IMR-90 (cell line): ENCODE results near the gene PHF19. TPM values are rescaled to one million over a fixed set of nuclear protein-coding genes. Genes with fewer than 3 reads are reported as not detected.

ENCODE experiments used
- ATAC-seq: fragments of 200-7000 bp; cut with Tn5 transposase; 2 replicates; pipeline ENCODE4 v1.9.1; 2020; ENCODE audit warnings: low read depth, mild to moderate bottlenecking, moderate library complexity
- BruUV-seq: library from RNA; stranded (reverse); fragments of 400-500 nt; replicated peaks from 2 replicates; lab custom pipeline; 2021; lab: Mats Ljungman, UMichigan
- CTCF ChIA-PET: fragments of 300-600 bp; formaldehyde crosslinking; extraction: SDS; loops from one replicate; lab custom pipeline; 2021; ENCODE audit warnings: antibody characterized with exemption; lab: Yijun Ruan, JAX
- POLR2A ChIA-PET: fragments of 300-600 bp; sonication (Branson Sonifier 250); formaldehyde crosslinking; loops from one replicate; lab custom pipeline; 2022; ENCODE audit warnings: antibody characterized with exemption; ENCODE audit not compliant: unreplicated experiment; lab: Charles Lee
- DNase-seq: peaks from one replicate; pipeline ENCODE4 v3.0.0; 2013
- H2AFZ ChIP-seq: replicated peaks from 2 replicates; pipeline ENCODE3; 2013; ENCODE audit warnings: low read length, mild to moderate bottlenecking; ENCODE audit not compliant: poor library complexity
- H2AK5ac ChIP-seq: 2 replicates; pipeline ENCODE4 v1.6.1; 2013; ENCODE audit warnings: low read depth, low read length, inconsistent platforms
- H2AK9ac ChIP-seq: replicated peaks from 2 replicates; pipeline ENCODE3; 2013; ENCODE audit warnings: mild to moderate bottlenecking, low read depth, low read length, moderate library complexity; ENCODE audit not compliant: poor library complexity
- H2BK120ac ChIP-seq: 2 replicates; pipeline ENCODE4 v1.6.1; 2013; ENCODE audit warnings: low read depth, low read length, inconsistent platforms
- H2BK15ac ChIP-seq: 3 replicates; pipeline ENCODE4 v1.6.1; 2013; ENCODE audit warnings: low read depth, low read length, inconsistent platforms
- H2BK20ac ChIP-seq: 2 replicates; pipeline ENCODE4 v1.6.1; 2013; ENCODE audit warnings: low read depth, mild to moderate bottlenecking, inconsistent platforms, low read length, moderate library complexity
- H2BK5ac ChIP-seq: 2 replicates; pipeline ENCODE4 v1.6.1; 2013; ENCODE audit warnings: mild to moderate bottlenecking, low read depth, low read length, inconsistent platforms; ENCODE audit not compliant: poor library complexity, severe bottlenecking
- H3K14ac ChIP-seq: replicated peaks from 2 replicates; pipeline ENCODE4 v1.6.1; 2013; ENCODE audit warnings: low read depth, low read length, inconsistent platforms
- H3K18ac ChIP-seq: 2 replicates; pipeline ENCODE4 v1.6.1; 2013; ENCODE audit warnings: low read depth, low read length, control low read depth
- H3K23ac ChIP-seq: 2 replicates; pipeline ENCODE4 v1.6.1; 2013; ENCODE audit warnings: low read depth, low read length, inconsistent platforms
- H3K27ac ChIP-seq: 2 replicates; pipeline ENCODE4 v1.5.1; 2013; ENCODE audit warnings: mild to moderate bottlenecking, control low read depth, low read length; ENCODE audit not compliant: insufficient read depth
- H3K27me3 ChIP-seq: 2 replicates; pipeline ENCODE4 v1.6.1; 2013; ENCODE audit warnings: low read length; ENCODE audit not compliant: control insufficient read depth, insufficient read depth
- H3K36me3 ChIP-seq: 2 replicates; pipeline ENCODE4 v1.6.1; 2013; ENCODE audit warnings: low read length, mixed read lengths; ENCODE audit not compliant: control insufficient read depth, insufficient read depth
- H3K4ac ChIP-seq: 2 replicates; pipeline ENCODE4 v1.6.1; 2013; ENCODE audit warnings: low read depth, low read length, inconsistent platforms
- H3K4me1 ChIP-seq: 2 replicates; pipeline ENCODE4 v1.6.1; 2013; ENCODE audit warnings: low read length, mixed read lengths; ENCODE audit not compliant: control insufficient read depth, insufficient read depth
- H3K4me2 ChIP-seq: 2 replicates; pipeline ENCODE4 v1.6.1; 2013; ENCODE audit warnings: low read depth, mild to moderate bottlenecking, control low read depth, low read length, moderate library complexity
- H3K4me3 ChIP-seq: 2 replicates; pipeline ENCODE4 v1.5.1; 2013; ENCODE audit warnings: low read depth, mild to moderate bottlenecking, control low read depth, low read length, moderate library complexity; ENCODE audit not compliant: insufficient read depth
- H3K56ac ChIP-seq: 2 replicates; pipeline ENCODE4 v1.6.1; 2013; ENCODE audit warnings: low read length, inconsistent platforms; ENCODE audit not compliant: insufficient read depth; ENCODE audit errors: extremely low read depth
- H3K79me1 ChIP-seq, 2 experiments: 2 replicates each; pipeline ENCODE4 v1.6.1; 2013; ENCODE audit warnings: low read length in 2 of 2, inconsistent platforms in 1 of 2, low read depth in 1 of 2
- H3K9ac ChIP-seq: 2 replicates; pipeline ENCODE4 v1.6.1; 2013; ENCODE audit warnings: low read depth, low read length, control low read depth
- H3K9me1 ChIP-seq: 2 replicates; pipeline ENCODE4 v1.6.1; 2013; ENCODE audit warnings: low read length, inconsistent platforms; ENCODE audit not compliant: insufficient read depth
- H3K9me3 ChIP-seq: 2 replicates; pipeline ENCODE4 v1.6.1; 2013; ENCODE audit warnings: low read length; ENCODE audit not compliant: control insufficient read depth, insufficient read depth
- H4K20me1 ChIP-seq: 2 replicates; pipeline ENCODE4 v1.6.1; 2013; ENCODE audit warnings: low read length, inconsistent platforms; ENCODE audit not compliant: insufficient read depth
- H4K5ac ChIP-seq: 2 replicates; pipeline ENCODE4 v1.6.1; 2013; ENCODE audit warnings: mild to moderate bottlenecking, low read depth, low read length, control low read depth
- H4K8ac ChIP-seq, 2 experiments: 2 replicates each; pipeline ENCODE4 v1.6.1; 2013; ENCODE audit warnings: low read depth in 2 of 2, low read length in 2 of 2, control low read depth in 1 of 2, inconsistent platforms in 1 of 2
- H4K91ac ChIP-seq: 2 replicates; pipeline ENCODE4 v1.6.1; 2013; ENCODE audit warnings: low read depth, low read length, inconsistent platforms; ENCODE audit not compliant: insufficient read depth
- BHLHE40 ChIP-seq: fragments of 150-350 bp; IDR thresholded peaks from 2 replicates; pipeline ENCODE4 v1.6.1; 2016; ENCODE audit warnings: mild to moderate bottlenecking, low read depth, low read length
- CEBPB ChIP-seq: IDR thresholded peaks from 2 replicates; pipeline ENCODE4 v1.6.1; 2012; ENCODE audit warnings: low read depth, low read length, improper control_type of control experiment
- CHD1 ChIP-seq: IDR thresholded peaks from 2 replicates; pipeline ENCODE4 v1.6.1; 2012; ENCODE audit warnings: low read depth, low read length, improper control_type of control experiment
- MAFK ChIP-seq: IDR thresholded peaks from 2 replicates; pipeline ENCODE4 v1.6.1; 2012; ENCODE audit warnings: low read depth, low read length, improper control_type of control experiment
- MAZ ChIP-seq: IDR thresholded peaks from 2 replicates; pipeline ENCODE4 v1.6.1; 2012; ENCODE audit warnings: low read depth, mild to moderate bottlenecking, low read length, improper control_type of control experiment, moderate library complexity, borderline replicate concordance
- RAD21 ChIP-seq: IDR thresholded peaks from 2 replicates; pipeline ENCODE4 v1.6.1; 2012; ENCODE audit warnings: low read length, improper control_type of control experiment
- SMC3 ChIP-seq: fragments of 150-350 bp; IDR thresholded peaks from 2 replicates; pipeline ENCODE4 v1.6.1; 2016; ENCODE audit warnings: low read depth, mild to moderate bottlenecking, antibody characterized with exemption, low read length, moderate library complexity
- WGBS, 2 experiments: methylation state at CpG; one replicate each; pipeline versions ENCODE4 v1.1.5 to v1.1.7; 2013; ENCODE audit warnings: missing lambda C conversion rate in 2 of 2; ENCODE audit not compliant: insufficient read length in 1 of 2; ENCODE audit errors: extremely low coverage in 2 of 2; 5-methylcytosine and 5-hydroxymethylcytosine counted together
- dilution Hi-C: fragments of 300-500 bp; cut with HindIII; formaldehyde crosslinking; loops from one replicate; pipeline ENCODE4 v1.14.3; 2018; ENCODE audit warnings: low sequenced_read_pairs; ENCODE audit not compliant: unreplicated experiment
- in situ Hi-C: fragments of 300-500 bp; cut with MboI; formaldehyde crosslinking; loops from 3 replicates; pipeline ENCODE4 v1.14.3; 2019; ENCODE audit warnings: low sequenced_read_pairs, inconsistent platforms, mixed read lengths
- intact Hi-C: fragments of 100-400 bp; cut with micrococcal nuclease; formaldehyde crosslinking; loops from 2 replicates; pipeline ENCODE4 v1.10.0; 2022
- polyA plus RNA-seq, 3 experiments: library from polyadenylated mRNA; depleted of rRNA; stranded (reverse); fragments of >200 nt; gene quantifications; 2 replicates each; pipeline ENCODE4 v1.2.3, GENCODE V29; 2012; ENCODE audit warnings: low replicate concordance in 1 of 3
- total RNA-seq: library from RNA; depleted of rRNA; stranded (reverse); fragments of >200 nt; gene quantifications from 2 replicates; pipeline ENCODE4 v1.2.3, GENCODE V29; 2012
- TF ChIP-seq, protein P1 (sequence below): fragments of 150-350 bp; IDR thresholded peaks from 2 replicates; pipeline ENCODE4 v1.6.1; 2017; ENCODE audit warnings: mild to moderate bottlenecking, antibody characterized with exemption, low read length, low read depth
- TF ChIP-seq, protein P2 (sequence below): fragments of 150-350 bp; IDR thresholded peaks from 2 replicates; pipeline ENCODE4 v1.6.1; 2016; ENCODE audit warnings: low read depth, mild to moderate bottlenecking, low read length, moderate library complexity, borderline replicate concordance
- TF ChIP-seq, protein P3 (sequence below): conservative IDR thresholded peaks from 2 replicates; pipeline ENCODE4 v1.5.1; 2012; ENCODE audit warnings: mild to moderate bottlenecking, low read depth, low read length, improper control_type of control experiment

PHF19 gene
- total and polyA plus RNA-seq, 2 of the 4 experiments (the other 2 are of a cell fraction), result 37.6 to 55.6 TPM

DNA sequence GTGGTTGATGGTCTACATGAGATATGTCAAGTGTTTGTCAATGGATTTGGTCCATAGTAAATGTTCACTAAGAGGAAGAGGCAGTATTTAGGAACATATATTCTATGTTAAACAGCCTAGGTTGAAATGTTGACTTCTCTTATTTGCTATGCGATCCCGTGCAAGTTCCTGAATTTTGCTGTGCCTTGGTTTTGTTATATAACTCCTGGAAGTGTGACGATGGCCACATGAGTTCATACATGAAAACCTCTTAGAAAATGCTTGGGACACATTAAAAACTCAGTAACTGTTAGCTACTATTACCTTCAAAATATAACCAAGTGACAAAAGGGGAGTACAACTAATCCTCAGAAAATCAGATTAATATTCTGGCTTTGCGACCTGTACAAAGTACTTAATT lies 61.9 kb downstream of the PHF19 start:
- Histone ChIP-seq H2AK5ac (no peak overlapping the region), H3K4me3 (no peak overlapping the region), H3K56ac (no peak overlapping the region), H3K27ac (no peak overlapping the region), H3K18ac (no peak overlapping the region), H4K20me1 (no peaks in the 10 kb centered on the region), H3K79me1 (no peaks in the 10 kb centered on the region), H2BK5ac (no peak overlapping the region), H4K91ac (no peak overlapping the region), H3K4me1 (no peaks in the 10 kb centered on the region), H3K36me3 (peaks cover 15% of the 10 kb centered on the region), H3K4me2 (no peak overlapping the region), H3K9me3 (no peaks in the 10 kb centered on the region), H4K5ac (no peak overlapping the region), H3K4ac (no peak overlapping the region), H2BK15ac (no peak overlapping the region), H2AFZ (no peak overlapping the region), H3K9ac (no peak overlapping the region), H4K8ac (no peak overlapping the region), H2BK120ac (no peak overlapping the region), H2AK9ac (no peak overlapping the region), H3K9me1 (no peaks in the 10 kb centered on the region; the same call in 1 of the 2 replicates), H3K14ac (no peak overlapping the region), H3K27me3 (no peaks in the 10 kb centered on the region), H2BK20ac (no peak overlapping the region), H3K23ac (no peak overlapping the region)
- ATAC-seq (no peak), DNase-seq (no peak)
- no CpG with 5 or more reads among the region's 4 CpGs for WGBS, 2 experiments
- POLR2A ChIA-PET, result no interaction called here
- BruUV-seq, result no TSS peak
- CTCF ChIA-PET, result interaction anchor here (1.1 kb wide), 1 partner anchor 18 kb away, joined by 3 read pairs; no protein-coding TSS in a partner anchor
- dilution Hi-C loops, result no loop called here
- TF ChIP-seq, protein P1, sequence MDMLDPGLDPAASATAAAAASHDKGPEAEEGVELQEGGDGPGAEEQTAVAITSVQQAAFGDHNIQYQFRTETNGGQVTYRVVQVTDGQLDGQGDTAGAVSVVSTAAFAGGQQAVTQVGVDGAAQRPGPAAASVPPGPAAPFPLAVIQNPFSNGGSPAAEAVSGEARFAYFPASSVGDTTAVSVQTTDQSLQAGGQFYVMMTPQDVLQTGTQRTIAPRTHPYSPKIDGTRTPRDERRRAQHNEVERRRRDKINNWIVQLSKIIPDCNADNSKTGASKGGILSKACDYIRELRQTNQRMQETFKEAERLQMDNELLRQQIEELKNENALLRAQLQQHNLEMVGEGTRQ, result no peak
- no peak for TF ChIP-seq SMC3
- TF ChIP-seq, protein P2, sequence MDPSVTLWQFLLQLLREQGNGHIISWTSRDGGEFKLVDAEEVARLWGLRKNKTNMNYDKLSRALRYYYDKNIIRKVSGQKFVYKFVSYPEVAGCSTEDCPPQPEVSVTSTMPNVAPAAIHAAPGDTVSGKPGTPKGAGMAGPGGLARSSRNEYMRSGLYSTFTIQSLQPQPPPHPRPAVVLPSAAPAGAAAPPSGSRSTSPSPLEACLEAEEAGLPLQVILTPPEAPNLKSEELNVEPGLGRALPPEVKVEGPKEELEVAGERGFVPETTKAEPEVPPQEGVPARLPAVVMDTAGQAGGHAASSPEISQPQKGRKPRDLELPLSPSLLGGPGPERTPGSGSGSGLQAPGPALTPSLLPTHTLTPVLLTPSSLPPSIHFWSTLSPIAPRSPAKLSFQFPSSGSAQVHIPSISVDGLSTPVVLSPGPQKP, result no peak
- TF ChIP-seq MAZ, result no peak
- TF ChIP-seq CHD1, result no peak
- TF ChIP-seq, protein P3, sequence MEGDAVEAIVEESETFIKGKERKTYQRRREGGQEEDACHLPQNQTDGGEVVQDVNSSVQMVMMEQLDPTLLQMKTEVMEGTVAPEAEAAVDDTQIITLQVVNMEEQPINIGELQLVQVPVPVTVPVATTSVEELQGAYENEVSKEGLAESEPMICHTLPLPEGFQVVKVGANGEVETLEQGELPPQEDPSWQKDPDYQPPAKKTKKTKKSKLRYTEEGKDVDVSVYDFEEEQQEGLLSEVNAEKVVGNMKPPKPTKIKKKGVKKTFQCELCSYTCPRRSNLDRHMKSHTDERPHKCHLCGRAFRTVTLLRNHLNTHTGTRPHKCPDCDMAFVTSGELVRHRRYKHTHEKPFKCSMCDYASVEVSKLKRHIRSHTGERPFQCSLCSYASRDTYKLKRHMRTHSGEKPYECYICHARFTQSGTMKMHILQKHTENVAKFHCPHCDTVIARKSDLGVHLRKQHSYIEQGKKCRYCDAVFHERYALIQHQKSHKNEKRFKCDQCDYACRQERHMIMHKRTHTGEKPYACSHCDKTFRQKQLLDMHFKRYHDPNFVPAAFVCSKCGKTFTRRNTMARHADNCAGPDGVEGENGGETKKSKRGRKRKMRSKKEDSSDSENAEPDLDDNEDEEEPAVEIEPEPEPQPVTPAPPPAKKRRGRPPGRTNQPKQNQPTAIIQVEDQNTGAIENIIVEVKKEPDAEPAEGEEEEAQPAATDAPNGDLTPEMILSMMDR, result no peak
- no peak for TF ChIP-seq CEBPB
- no peak for TF ChIP-seq BHLHE40
- no peak for TF ChIP-seq RAD21
- no peak for TF ChIP-seq MAFK
- in situ Hi-C loops, result no loop called here
- intact Hi-C loops, result no loop called here
